GM19395 (cell line): ENCODE data around the gene KLRC1.
"Not testable (repeated sequence)": the region's sequence is repeated elsewhere in the genome, so short reads cannot be mapped to it uniquely, and the experiment has no call there.

Experiments used
- ATAC-seq: cut with Tn5 transposase; IDR thresholded peaks from one replicate; pipeline ENCODE4 v1.9.1; 2021; ENCODE audit warnings: mild to moderate bottlenecking, moderate library complexity; ENCODE audit not compliant: unreplicated experiment

Gene KLRC1

GRCh38 chr12:10453156-10453555 is at the start of gene KLRC1:
TSS of gene KLRC1 (minus strand) at chr12:10453377. CDS start at chr12:10451156, 2,221 bp downstream.
- ATAC-seq: no peak

GRCh38 chr12:10501030-10501429 is 47.9 kb upstream of the KLRC1 start:
- no peak for ATAC-seq

- no peak for ATAC-seq
Measured at GRCh38 chr12:10498042-10498441, 44.9 kb upstream of the KLRC1 start.

- ATAC-seq: no peak
Measured at GRCh38 chr12:10497602-10498001, 44.4 kb upstream of the KLRC1 start.

- ATAC-seq: no peak
Measured at GRCh38 chr12:10491766-10492165, 38.6 kb upstream of the KLRC1 start.

GRCh38 chr12:10487328-10487727 is 34.2 kb upstream of the KLRC1 start:
- ATAC-seq: not testable (repeated sequence)

GRCh38 chr12:10481901-10482300 is 28.7 kb upstream of the KLRC1 start:
- not testable (repeated sequence) for ATAC-seq

- ATAC-seq: not testable (repeated sequence)
Measured at GRCh38 chr12:10472808-10473207, 19.6 kb upstream of the KLRC1 start.

- no peak for ATAC-seq
Measured at GRCh38 chr12:10469701-10470100, 16.5 kb upstream of the KLRC1 start.

- no peak for ATAC-seq
Measured at GRCh38 chr12:10466311-10466710, 13.1 kb upstream of the KLRC1 start.

GRCh38 chr12:10457760-10458159 is 4.6 kb upstream of the KLRC1 start:
- no peak for ATAC-seq

GRCh38 chr12:10456856-10457255 is 3.7 kb upstream of the KLRC1 start:
- no peak for ATAC-seq

- ATAC-seq: no peak
Measured at GRCh38 chr12:10455766-10456165, 2.6 kb upstream of the KLRC1 start.

GRCh38 chr12:10454531-10454930 is 1.4 kb upstream of the KLRC1 start:
- ATAC-seq: no peak

- ATAC-seq: no peak
Measured at GRCh38 chr12:10448236-10448635, 4.9 kb downstream of the KLRC1 start.

GRCh38 chr12:10446052-10446451 is 7.1 kb downstream of the KLRC1 start:
- ATAC-seq: not testable (repeated sequence)

- not testable (repeated sequence) for ATAC-seq
Measured at GRCh38 chr12:10441144-10441543, 12.0 kb downstream of the KLRC1 start.

GRCh38 chr12:10439608-10440274 is 13.4 kb downstream of the KLRC1 start:
- not testable (repeated sequence) for ATAC-seq

- ATAC-seq: not testable (repeated sequence)
Measured at GRCh38 chr12:10437601-10438000, 15.6 kb downstream of the KLRC1 start.

GRCh38 chr12:10435816-10436215 is 17.4 kb downstream of the KLRC1 start, which contains the start of gene KLRC2:
TSS of gene KLRC2 (minus strand) at chr12:10436010. CDS start at chr12:10435986, 24 bp downstream.
- ATAC-seq: not testable (repeated sequence)

- ATAC-seq: not testable (repeated sequence)
Measured at GRCh38 chr12:10430623-10431022, 22.6 kb downstream of the KLRC1 start.

- ATAC-seq: not testable (repeated sequence)
Measured at GRCh38 chr12:10425938-10426337, 27.2 kb downstream of the KLRC1 start.
